ENCODE results near the gene MOB1A.

The MOB1A gene

GRCh38 chr2:74198023-74198460 is 19.4 kb upstream of the MOB1A start:
- TF ChIP-seq, protein P1, sequence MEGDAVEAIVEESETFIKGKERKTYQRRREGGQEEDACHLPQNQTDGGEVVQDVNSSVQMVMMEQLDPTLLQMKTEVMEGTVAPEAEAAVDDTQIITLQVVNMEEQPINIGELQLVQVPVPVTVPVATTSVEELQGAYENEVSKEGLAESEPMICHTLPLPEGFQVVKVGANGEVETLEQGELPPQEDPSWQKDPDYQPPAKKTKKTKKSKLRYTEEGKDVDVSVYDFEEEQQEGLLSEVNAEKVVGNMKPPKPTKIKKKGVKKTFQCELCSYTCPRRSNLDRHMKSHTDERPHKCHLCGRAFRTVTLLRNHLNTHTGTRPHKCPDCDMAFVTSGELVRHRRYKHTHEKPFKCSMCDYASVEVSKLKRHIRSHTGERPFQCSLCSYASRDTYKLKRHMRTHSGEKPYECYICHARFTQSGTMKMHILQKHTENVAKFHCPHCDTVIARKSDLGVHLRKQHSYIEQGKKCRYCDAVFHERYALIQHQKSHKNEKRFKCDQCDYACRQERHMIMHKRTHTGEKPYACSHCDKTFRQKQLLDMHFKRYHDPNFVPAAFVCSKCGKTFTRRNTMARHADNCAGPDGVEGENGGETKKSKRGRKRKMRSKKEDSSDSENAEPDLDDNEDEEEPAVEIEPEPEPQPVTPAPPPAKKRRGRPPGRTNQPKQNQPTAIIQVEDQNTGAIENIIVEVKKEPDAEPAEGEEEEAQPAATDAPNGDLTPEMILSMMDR (IDR thresholded peaks at IDR 0.05) = no peak
- peak overlapping the region; percentile 81 for H3K27ac ChIP-seq
- peak overlapping the region; percentile 71 to 91 for H3K4me3 ChIP-seq (ENCODE audit: low read depth in 1 of 2, low read length in 1 of 2)

DNA sequence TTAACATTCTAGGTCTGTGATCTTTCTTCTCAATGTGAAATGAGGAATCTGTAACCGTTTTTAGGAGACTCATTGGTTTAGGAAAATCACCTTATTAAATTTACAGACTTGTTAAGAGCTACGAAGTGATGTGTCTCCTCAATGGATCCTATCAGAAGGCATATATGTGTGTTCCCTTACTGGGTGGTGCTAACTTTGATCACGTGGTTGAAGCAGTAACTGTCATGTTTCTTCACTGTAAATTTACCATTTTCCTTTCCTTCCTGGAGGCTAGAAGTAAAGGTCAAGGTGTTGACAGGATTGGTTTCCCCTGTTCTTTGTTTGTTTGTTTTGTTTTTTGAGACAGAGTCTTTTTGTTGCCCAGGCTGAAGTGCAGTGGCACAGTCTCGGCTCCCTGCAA is 18.4 kb upstream of the MOB1A start:
- Histone ChIP-seq H3K4me3 (ENCODE audit: low read depth in 1 of 2, low read length in 1 of 2) (no peak overlapping the region), H3K27me3 (no peaks in the 10 kb centered on the region), H3K9me3 (no peaks in the 10 kb centered on the region), H3K27ac (no peak overlapping the region), H3K36me3 (no peaks in the 10 kb centered on the region), H3K4me1 (ENCODE audit: control insufficient read depth in 1 of 2, insufficient read depth in 1 of 2, low read depth in 1 of 2, low read length in 1 of 2) (peaks cover 20 to 21% of the 10 kb centered on the region in 2 experiments)
- TF ChIP-seq, protein P1 (IDR thresholded peaks at IDR 0.05) = no peak

More at GRCh38 chr2:74198023-74198460, 19.4 kb upstream of the MOB1A start:
- H3K4me1 ChIP-seq (ENCODE audit: control insufficient read depth in 1 of 2, insufficient read depth in 1 of 2, low read depth in 1 of 2, low read length in 1 of 2) = peaks cover 20 to 21% of the 10 kb centered on the region in 2 experiments
- H3K9me3 ChIP-seq = no peaks in the 10 kb centered on the region
- no peaks in the 10 kb centered on the region for H3K36me3 ChIP-seq
- no peaks in the 10 kb centered on the region for H3K27me3 ChIP-seq

- Histone ChIP-seq H3K4me3 (ENCODE audit: low read depth in 1 of 2, low read length in 1 of 2) (no peak overlapping the region), H3K27me3 (no peaks in the 10 kb centered on the region), H3K4me1 (ENCODE audit: control insufficient read depth in 1 of 2, insufficient read depth in 1 of 2, low read depth in 1 of 2, low read length in 1 of 2) (peaks cover 15 to 16% of the 10 kb centered on the region in 2 experiments), H3K9me3 (no peaks in the 10 kb centered on the region), H3K27ac (no peak overlapping the region), H3K36me3 (no peaks in the 10 kb centered on the region)
- TF ChIP-seq, protein P1 (IDR thresholded peaks at IDR 0.05) = no peak
Observed at GRCh38 chr2:74194799-74195198, 16.1 kb upstream of the MOB1A start.

GRCh38 chr2:74191596-74192380 is 13.1 kb upstream of the MOB1A start:
- no peaks in the 10 kb centered on the region for H3K9me3 ChIP-seq
- no peak overlapping the region for H3K4me3 ChIP-seq (ENCODE audit: low read depth in 1 of 2, low read length in 1 of 2)
- no peaks in the 10 kb centered on the region for H3K27me3 ChIP-seq
- H3K4me1 ChIP-seq (ENCODE audit: control insufficient read depth in 1 of 2, insufficient read depth in 1 of 2, low read depth in 1 of 2, low read length in 1 of 2) = peaks cover 0 to 3% of the 10 kb centered on the region in 2 experiments
- TF ChIP-seq, protein P1 (IDR thresholded peaks at IDR 0.05) = no peak
- no peaks in the 10 kb centered on the region for H3K36me3 ChIP-seq
- no peak overlapping the region for H3K27ac ChIP-seq

DNA sequence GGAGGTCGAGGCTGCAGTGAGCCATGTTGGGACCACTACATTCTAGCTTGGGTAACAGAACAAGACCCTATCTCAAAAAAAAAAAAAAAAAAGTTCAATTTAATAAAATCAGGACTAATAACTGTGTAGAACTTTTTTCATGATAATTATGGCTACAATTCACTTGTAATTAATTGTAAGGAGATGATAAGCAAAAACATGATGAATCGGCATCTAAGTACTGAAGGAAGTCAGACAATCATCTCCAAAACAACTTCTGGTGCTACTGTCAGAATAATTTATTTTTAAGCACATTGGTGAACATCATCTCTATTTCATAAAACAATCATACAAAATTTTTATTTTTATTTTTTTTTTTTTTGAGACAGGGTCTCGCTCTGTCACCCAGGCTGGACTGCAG is 10.0 kb upstream of the MOB1A start:
- Histone ChIP-seq H3K36me3 (no peaks in the 10 kb centered on the region), H3K4me3 (ENCODE audit: low read depth in 1 of 2, low read length in 1 of 2) (no peak overlapping the region), H3K27me3 (no peaks in the 10 kb centered on the region), H3K4me1 (ENCODE audit: control insufficient read depth in 1 of 2, insufficient read depth in 1 of 2, low read depth in 1 of 2, low read length in 1 of 2) (peaks cover 23 to 27% of the 10 kb centered on the region in 2 experiments), H3K27ac (no peak overlapping the region), H3K9me3 (no peaks in the 10 kb centered on the region)
- TF ChIP-seq, protein P1 (IDR thresholded peaks at IDR 0.05) = no peak

All from neutrophil (primary cell).